K562 (cell line): Measurements from ENCODE around the gene AP4E1. TPM values are rescaled to one million over a fixed set of nuclear protein-coding genes. Genes with fewer than 3 reads are reported as not detected.
A peak's percentile ranks its signal among the peaks of the same experiment; 100 is the strongest.

Source experiments
- ATAC-seq: fragments of 200-7000 bp; cut with Tn5 transposase; 3 replicates; pipeline ENCODE4 v1.9.1; 2020; ENCODE audit warnings: moderate library complexity
- BruUV-seq: library from RNA; stranded (reverse); fragments of 400-500 nt; replicated peaks from 2 replicates; lab custom pipeline; 2021; lab: Mats Ljungman, UMichigan
- CTCF ChIA-PET: fragments of 300-600 bp; formaldehyde crosslinking; extraction: SDS; loops from one replicate; lab custom pipeline; 2021; ENCODE audit warnings: low intra/inter-chr PET ratio; lab: Yijun Ruan, JAX
- POLR2A ChIA-PET: fragments of 300-600, 350-650 bp; sonication (Branson Sonifier 250); formaldehyde crosslinking; extraction: SDS; loops from one replicate; lab custom pipeline; 2021; ENCODE audit warnings: antibody characterized with exemption, inconsistent platforms; lab: Yijun Ruan, JAX
- DNase-seq, 4 experiments: peaks; one replicate each; pipeline versions ENCODE4 v3.0.0 to v3.0.0-alpha.2; 2011 to 2018; ENCODE audit warnings: low spot score in 3 of 4, mixed read lengths in 3 of 4; ENCODE audit errors: extremely low read depth in 1 of 4
- FAIRE-seq: peaks from 2 replicates; lab custom pipeline; 2011; peaks lifted over from hg19 to GRCh38; lab: Jason Lieb, UNC
- H2AFZ ChIP-seq: 2 replicates; pipeline ENCODE4 v1.6.0; 2011; ENCODE audit warnings: low read depth, low read length, control low read depth, inconsistent platforms
- H3K27ac ChIP-seq: fragments of 200-600 bp; 3 replicates; pipeline ENCODE4 v1.8.0; 2011; ENCODE audit warnings: low read depth, mild to moderate bottlenecking, control low read depth, inconsistent platforms, low read length, moderate library complexity, mixed read lengths; ENCODE audit errors: extremely low read depth
- H3K27me3 ChIP-seq, 2 experiments: fragments of 300-600 bp in 1 of 2; 2 replicates in 1 of 2; 3 replicates in 1 of 2; pipeline versions ENCODE4 v1.6.0 to v1.8.0; 2011; ENCODE audit warnings: inconsistent platforms in 2 of 2, low read length in 2 of 2, mild to moderate bottlenecking in 1 of 2, mixed read lengths in 1 of 2, moderate library complexity in 1 of 2; ENCODE audit not compliant: control insufficient read depth in 2 of 2, insufficient read depth in 2 of 2
- H3K36me3 ChIP-seq: fragments of 300-600 bp; 3 replicates; pipeline ENCODE4 v1.8.0; 2011; ENCODE audit warnings: mild to moderate bottlenecking, low read length, inconsistent platforms; ENCODE audit not compliant: control insufficient read depth, insufficient read depth
- H3K4me1 ChIP-seq, 2 experiments: fragments of 200-600 bp in 1 of 2; replicated peaks in 1 of 2; 2 replicates in 1 of 2; 3 replicates in 1 of 2; pipeline versions ENCODE4 v1.5.1 to v1.8.0; 2011; ENCODE audit warnings: inconsistent platforms in 2 of 2, low read length in 2 of 2, mild to moderate bottlenecking in 1 of 2, mixed read lengths in 1 of 2, moderate library complexity in 1 of 2; ENCODE audit not compliant: control insufficient read depth in 2 of 2, insufficient read depth in 2 of 2
- H3K4me2 ChIP-seq: 2 replicates; pipeline ENCODE4 v1.6.1; 2011; ENCODE audit warnings: low read length, control low read depth, inconsistent platforms, mixed read lengths; ENCODE audit not compliant: insufficient read depth
- H3K4me3 ChIP-seq: fragments of 200-600 bp; sonication (generic), shearing (Covaris generic); 2 replicates; pipeline ENCODE4 v1.5.1; 2016; ENCODE audit warnings: control low read depth, inconsistent platforms
- H3K79me2 ChIP-seq: fragments of 200-600 bp; 3 replicates; pipeline ENCODE4 v1.8.0; 2011; ENCODE audit warnings: low read length, inconsistent platforms; ENCODE audit not compliant: control insufficient read depth, insufficient read depth
- H3K9ac ChIP-seq, 2 experiments: 2 replicates each; pipeline versions ENCODE4 v1.6.0 to v1.6.1; 2011; ENCODE audit warnings: low read depth in 2 of 2, low read length in 2 of 2, control low read depth in 1 of 2, inconsistent platforms in 1 of 2, mild to moderate bottlenecking in 1 of 2, mixed read lengths in 1 of 2; ENCODE audit not compliant: insufficient read depth in 1 of 2
- H3K9me1 ChIP-seq: one replicate; pipeline ENCODE4 v1.6.0; 2011; ENCODE audit warnings: inconsistent platforms, mild to moderate bottlenecking, low read length, moderate library complexity; ENCODE audit not compliant: control insufficient read depth, insufficient read depth
- H3K9me3 ChIP-seq: replicated peaks from 2 replicates; pipeline ENCODE4 v1.5.1; 2011; ENCODE audit warnings: low read depth, low read length, inconsistent platforms; ENCODE audit not compliant: control insufficient read depth, insufficient read depth
- H4K20me1 ChIP-seq: replicated peaks from 2 replicates; pipeline ENCODE4 v1.6.1; 2011; ENCODE audit warnings: low read length, inconsistent platforms, mixed read lengths; ENCODE audit not compliant: control insufficient read depth, insufficient read depth
- ATF2 ChIP-seq: sonication (generic); formaldehyde crosslinking; IDR thresholded peaks from 2 replicates; pipeline ENCODE4 v1.8.1; 2022; ENCODE audit warnings: missing genetic modification reagents
- BRCA1 ChIP-seq, 2 experiments: fragments of 450-650 bp in 1 of 2; sonication (generic) in 1 of 2; formaldehyde crosslinking in 1 of 2; IDR thresholded peaks; 2 replicates each; pipeline versions ENCODE4 v1.5.0 to v1.6.1; 2017 to 2020; ENCODE audit warnings: mild to moderate bottlenecking in 1 of 2, missing genetic modification reagents in 1 of 2
- HMGN3 ChIP-seq: IDR thresholded peaks from 2 replicates; pipeline ENCODE4 v1.6.1; 2011; ENCODE audit warnings: borderline replicate concordance, low read depth, mild to moderate bottlenecking, mixed read lengths, low read length; ENCODE audit not compliant: insufficient read length; ENCODE audit errors: extremely low read depth
- PBX2 ChIP-seq, 2 experiments: IDR thresholded peaks in 1 of 2; conservative IDR thresholded peaks in 1 of 2; 2 replicates each; pipeline ENCODE4 v1.6.1; 2016; ENCODE audit warnings: low read depth in 2 of 2, mild to moderate bottlenecking in 1 of 2, missing compliant biosample characterization in 1 of 2, missing genetic modification characterization in 1 of 2, moderate library complexity in 1 of 2
- SMARCE1 ChIP-seq: fragments of 450-650 bp; IDR thresholded peaks from 2 replicates; pipeline ENCODE4 v1.7.1; 2016; ENCODE audit warnings: mild to moderate bottlenecking
- TCF7 ChIP-seq: sonication (generic); IDR thresholded peaks from 2 replicates; pipeline ENCODE4 v1.6.1; 2016; ENCODE audit warnings: antibody characterized with exemption, borderline replicate concordance
- ZNF318 ChIP-seq, 2 experiments: fragments of 450-650 bp; IDR thresholded peaks; 2 replicates each; pipeline ENCODE4 v1.6.1; 2016; ENCODE audit warnings: mild to moderate bottlenecking in 2 of 2, borderline replicate concordance in 1 of 2, low read depth in 1 of 2, moderate library complexity in 1 of 2
- WGBS: fragments of 100-300 bp; shearing (Covaris generic); methylation state at CpG from one replicate; pipeline ENCODE4 v1.1.6; 2016; ENCODE audit warnings: low coverage, mixed read lengths; ENCODE audit not compliant: insufficient coverage; ENCODE audit errors: missing lambda C conversion rate; 5-methylcytosine and 5-hydroxymethylcytosine counted together
- in situ Hi-C: fragments of 300-500 bp; cut with MboI; formaldehyde crosslinking; loops from 4 replicates; pipeline ENCODE4 v1.15.0; 2018; ENCODE audit warnings: inconsistent platforms, mixed read lengths
- intact Hi-C: fragments of 100-400 bp; cut with micrococcal nuclease; formaldehyde crosslinking; loops from 2 replicates; pipeline ENCODE4 v1.14.2; 2022
- polyA plus RNA-seq, 8 experiments: library from polyadenylated mRNA; depleted of rRNA in 4 of 8; stranded (reverse) in 5 of 8; unstranded in 3 of 8; fragments of >200 nt; fragmentation: Nextera tagmentation in 2 of 8; fragmentation: Illumina TruSeq in 1 of 8; extraction: Ambion mirVana in 2 of 8; extraction: Trizol in 1 of 8; gene quantifications; 2 replicates each; pipeline versions ENCODE4 v1.2.1 to v1.2.3, GENCODE V29; 2011 to 2014; ENCODE audit warnings: inconsistent platforms in 1 of 8, missing spikeins in 1 of 8
- total RNA-seq, 7 experiments: library from RNA; depleted of rRNA in 6 of 7; stranded (reverse); fragments of >200 nt in 6 of 7; fragmentation: Illumina TruSeq in 2 of 7; extraction: Trizol in 2 of 7; gene quantifications; 2 replicates each; pipeline versions ENCODE4 v1.2.1 to v1.2.3, GENCODE V29; 2011 to 2021; ENCODE audit warnings: low replicate concordance in 1 of 7

The AP4E1 gene
- total and polyA plus RNA-seq, 9 of the 15 experiments (the other 6 are each of a cell fraction or from before 2014, with no cell fraction given), result 1.3 to 11.5 (median 4.4) TPM

GRCh38 chr15:50905055-50905454 lies 3.4 kb upstream of the AP4E1 start:
- Histone ChIP-seq H3K4me2 (no peak overlapping the region), H3K79me2 (peaks cover 27% of the 10 kb centered on the region), H3K4me3 (no peak overlapping the region), H4K20me1 (no peaks in the 10 kb centered on the region), H2AFZ (no peak overlapping the region), H3K9me1 (no peaks in the 10 kb centered on the region), H3K27me3 (no peaks in the 10 kb centered on the region), H3K27ac (no peak overlapping the region), H3K9me3 (no peaks in the 10 kb centered on the region), H3K4me1 (peaks cover 0 to 11% of the 10 kb centered on the region in 2 experiments; a peak in 2 of 5 replicates), H3K9ac (no peak overlapping the region), H3K36me3 (peaks cover 8% of the 10 kb centered on the region; the same call in 2 of the 3 replicates)
- FAIRE-seq, result no peak
- ChIA-PET POLR2A (no interaction called here), CTCF (no interaction called here)
- intact Hi-C loops (loop anchor here (10.0 kb wide), 2 partner anchors 550 to 590 kb away; partner anchors contain the start of gene GABPB1), in situ Hi-C loops (loop anchor here (10.0 kb wide), 1 partner anchor 550 kb away; the partner anchor contains the start of gene GABPB1)
- BruUV-seq, result TSS peak; percentile 5
- ATAC-seq, result no peak
- DNase-seq, result no peak
- 100% methylated on average over 4 of the region's 4 CpGs for WGBS
- TF ChIP-seq SMARCE1 (no peak), ATF2 (no peak), ZNF318 (IDR thresholded peaks at IDR 0.05; ENCODE audit: borderline replicate concordance in 1 of 2, low read depth in 1 of 2) (no peak), PBX2 (CRISPR knock-in tag; IDR thresholded peaks at IDR 0.05; ENCODE audit: low read depth) (no peak), PBX2 (tag; conservative IDR thresholded peaks at IDR 0.05; ENCODE audit: low read depth) (no peak), HMGN3 (no peak), BRCA1 (IDR thresholded peaks at IDR 0.05) (no peak), BRCA1 (CRISPR knock-in tag; IDR thresholded peaks at IDR 0.05) (no peak), TCF7 (no peak)
